GM12872 (cell line): ENCODE data around the gene RASIP1.
A peak's percentile ranks its signal among the peaks of the same experiment; 100 is the strongest.

Source experiments
- TF ChIP-seq, protein P1 (sequence below): IDR thresholded peaks from 3 replicates; pipeline ENCODE4 v1.5.1; 2011; ENCODE audit warnings: low read depth, mild to moderate bottlenecking, low read length, moderate library complexity; ENCODE audit not compliant: insufficient read depth

RASIP1 gene

DNA sequence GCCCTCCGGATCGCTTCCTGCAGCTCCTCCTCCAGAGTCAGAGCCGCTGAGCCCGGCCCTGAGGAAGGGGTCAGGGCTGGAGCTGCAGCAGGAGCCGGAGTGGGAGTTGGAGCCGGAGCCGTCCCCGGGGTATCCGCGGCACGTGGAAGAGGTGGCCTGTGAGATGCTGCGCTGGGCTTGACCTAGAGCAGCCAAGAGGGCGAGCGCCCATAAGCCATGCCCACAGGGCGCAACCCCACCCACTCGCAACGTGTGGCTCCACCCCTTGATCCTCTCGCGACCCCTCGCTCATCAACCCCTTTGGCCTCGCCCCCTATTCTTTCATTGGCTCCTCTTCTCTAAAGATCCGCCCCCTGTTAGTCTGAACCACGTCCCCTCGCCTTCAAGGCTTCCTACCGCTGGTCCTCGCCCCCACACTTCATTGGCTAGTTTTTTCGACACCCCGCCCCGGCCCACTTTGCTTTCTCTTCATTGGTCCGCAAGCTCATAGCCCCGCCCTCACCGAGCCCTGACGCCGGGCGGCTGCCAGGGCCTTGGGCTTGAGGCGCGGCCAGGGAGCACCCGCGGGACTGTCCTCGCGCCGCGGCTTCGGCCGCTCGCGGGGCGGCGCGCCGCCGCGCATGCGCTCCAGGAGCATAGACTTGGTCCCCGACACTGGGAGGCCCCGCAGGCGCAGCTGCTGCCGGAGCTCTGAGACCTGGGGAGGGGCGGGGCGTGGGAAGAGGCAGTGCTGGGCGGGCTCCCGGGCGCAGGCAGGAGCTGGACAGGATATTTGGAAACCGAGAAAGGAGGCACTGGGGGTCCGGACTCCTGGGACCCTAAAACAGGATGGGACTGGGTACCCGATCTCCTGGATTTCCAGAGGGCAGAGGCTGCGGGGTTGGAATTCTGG lies 26.3 kb downstream of the RASIP1 start:
- TF ChIP-seq, protein P1, sequence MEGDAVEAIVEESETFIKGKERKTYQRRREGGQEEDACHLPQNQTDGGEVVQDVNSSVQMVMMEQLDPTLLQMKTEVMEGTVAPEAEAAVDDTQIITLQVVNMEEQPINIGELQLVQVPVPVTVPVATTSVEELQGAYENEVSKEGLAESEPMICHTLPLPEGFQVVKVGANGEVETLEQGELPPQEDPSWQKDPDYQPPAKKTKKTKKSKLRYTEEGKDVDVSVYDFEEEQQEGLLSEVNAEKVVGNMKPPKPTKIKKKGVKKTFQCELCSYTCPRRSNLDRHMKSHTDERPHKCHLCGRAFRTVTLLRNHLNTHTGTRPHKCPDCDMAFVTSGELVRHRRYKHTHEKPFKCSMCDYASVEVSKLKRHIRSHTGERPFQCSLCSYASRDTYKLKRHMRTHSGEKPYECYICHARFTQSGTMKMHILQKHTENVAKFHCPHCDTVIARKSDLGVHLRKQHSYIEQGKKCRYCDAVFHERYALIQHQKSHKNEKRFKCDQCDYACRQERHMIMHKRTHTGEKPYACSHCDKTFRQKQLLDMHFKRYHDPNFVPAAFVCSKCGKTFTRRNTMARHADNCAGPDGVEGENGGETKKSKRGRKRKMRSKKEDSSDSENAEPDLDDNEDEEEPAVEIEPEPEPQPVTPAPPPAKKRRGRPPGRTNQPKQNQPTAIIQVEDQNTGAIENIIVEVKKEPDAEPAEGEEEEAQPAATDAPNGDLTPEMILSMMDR = no peak

DNA sequence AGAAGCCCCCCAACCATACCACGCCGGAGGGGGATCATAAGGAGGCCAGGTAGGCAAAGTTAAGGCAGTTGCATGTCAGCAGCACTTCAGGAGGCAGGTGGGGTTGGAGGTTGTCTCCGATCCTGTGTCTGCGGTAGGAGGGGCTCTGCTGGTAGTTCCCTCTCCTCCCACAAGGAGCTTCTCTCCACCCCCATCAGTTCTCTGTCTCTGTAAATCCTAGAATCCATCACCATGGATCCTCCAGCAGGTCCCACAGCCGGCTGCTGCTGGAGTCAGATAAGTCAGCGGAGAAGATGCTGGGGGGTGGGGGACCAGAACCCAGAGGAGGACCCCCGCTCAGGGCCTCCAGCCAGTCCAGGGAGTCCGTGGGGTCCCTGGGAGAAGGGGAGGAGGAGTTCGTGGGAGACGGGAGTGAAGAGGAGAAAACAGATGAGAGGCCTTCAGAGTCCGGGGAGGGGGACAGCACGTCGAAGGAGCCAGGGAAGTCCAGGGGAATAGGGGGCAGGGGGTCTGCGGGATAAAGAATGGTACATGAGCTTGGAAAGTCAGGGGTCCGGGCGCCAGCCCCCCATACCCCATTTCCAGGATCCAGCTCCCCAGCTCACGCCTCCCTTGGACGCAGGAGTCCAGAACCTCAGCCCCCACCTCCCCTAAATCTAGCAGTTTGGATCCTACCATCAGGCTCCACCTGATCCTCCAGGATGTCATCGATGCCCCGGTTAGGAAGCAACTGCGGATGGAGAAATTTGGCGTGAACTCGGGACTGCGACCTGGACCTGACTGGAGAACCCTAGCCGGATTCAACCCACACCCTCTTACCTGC lies 27.2 kb downstream of the RASIP1 start:
- TF ChIP-seq, protein P1 = peak; percentile 31; the same call in 1 of the 3 replicates

DNA sequence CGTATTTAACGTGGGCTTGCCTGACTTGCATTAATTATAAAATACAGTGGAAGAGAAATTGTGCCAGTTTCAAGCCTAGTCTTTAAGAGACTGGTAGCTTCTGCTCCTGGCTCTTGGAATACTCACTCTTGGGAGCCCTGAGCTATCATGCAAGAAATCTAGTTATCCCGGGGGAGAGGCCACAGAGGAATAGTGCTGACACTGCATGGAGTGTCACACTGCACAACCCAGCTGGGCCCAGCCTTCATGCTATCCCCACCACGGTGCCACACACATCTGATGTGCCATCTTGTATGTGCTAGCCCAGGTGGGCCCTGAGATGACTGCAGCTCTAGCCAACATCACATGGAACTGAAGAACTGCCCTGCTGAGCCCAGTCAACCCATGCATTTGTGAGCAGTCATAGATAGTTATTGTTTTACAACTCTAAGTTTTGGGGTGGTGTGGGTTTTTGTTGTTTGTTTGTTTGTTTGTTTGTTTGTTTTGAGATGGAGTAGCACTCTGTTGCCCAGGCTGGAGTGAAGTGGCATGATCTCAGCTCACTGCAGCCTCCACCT lies 29.2 kb downstream of the RASIP1 start:
- TF ChIP-seq, protein P1 = no peak

DNA sequence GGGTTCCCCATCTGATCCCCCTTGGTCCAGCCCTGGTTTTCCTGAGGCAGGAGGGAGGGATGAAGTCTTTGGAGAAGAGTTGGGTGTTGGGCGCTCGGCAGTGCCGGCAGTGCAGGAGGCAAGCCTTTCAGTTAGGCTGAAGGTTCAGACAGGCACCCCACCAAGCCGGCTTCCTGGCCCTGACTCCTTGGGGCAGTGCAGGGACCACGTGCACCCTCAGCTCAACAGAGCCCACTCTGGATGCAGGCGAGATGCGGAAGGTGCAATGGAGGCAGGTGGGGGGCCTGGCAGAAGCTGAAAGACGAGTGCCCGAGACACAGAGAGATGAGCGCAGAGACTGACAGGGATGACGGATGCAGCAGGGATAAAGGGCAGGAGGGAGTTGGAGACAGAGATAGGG lies 31.9 kb downstream of the RASIP1 start:
- TF ChIP-seq, protein P1 = no peak

DNA sequence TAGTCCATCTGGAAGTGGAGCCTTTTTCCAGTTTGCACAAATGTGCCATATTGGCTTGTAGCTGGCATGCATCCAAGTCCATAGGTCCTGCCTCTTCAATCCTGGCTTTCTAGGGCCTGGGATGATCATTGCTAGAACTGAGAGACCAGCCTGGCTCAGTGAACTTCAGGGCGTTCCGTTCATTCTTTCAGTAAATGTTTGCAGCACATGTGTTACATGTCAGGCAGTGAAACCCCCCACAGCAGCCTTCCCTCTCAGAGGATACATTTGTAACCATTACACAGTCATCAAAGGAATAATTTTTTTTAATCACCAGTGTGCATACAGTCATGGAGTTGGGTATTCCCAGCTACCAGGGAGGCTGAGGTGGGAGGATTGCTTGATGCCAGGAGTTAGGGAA lies 35.0 kb downstream of the RASIP1 start:
- TF ChIP-seq, protein P1 = no peak

DNA sequence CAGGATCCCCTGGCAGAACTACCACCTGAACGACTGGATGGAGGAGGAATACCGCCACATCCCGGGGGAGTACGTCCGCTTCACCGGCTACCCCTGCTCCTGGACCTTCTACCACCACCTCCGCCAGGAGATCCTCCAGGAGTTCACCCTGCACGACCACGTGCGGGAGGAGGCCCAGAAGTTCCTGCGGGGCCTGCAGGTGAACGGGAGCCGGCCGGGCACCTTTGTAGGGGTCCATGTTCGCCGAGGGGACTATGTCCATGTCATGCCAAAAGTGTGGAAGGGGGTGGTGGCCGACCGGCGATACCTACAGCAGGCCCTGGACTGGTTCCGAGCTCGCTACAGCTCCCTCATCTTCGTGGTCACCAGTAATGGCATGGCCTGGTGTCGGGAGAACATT lies 37.1 kb downstream of the RASIP1 start:
- TF ChIP-seq, protein P1 = no peak

DNA sequence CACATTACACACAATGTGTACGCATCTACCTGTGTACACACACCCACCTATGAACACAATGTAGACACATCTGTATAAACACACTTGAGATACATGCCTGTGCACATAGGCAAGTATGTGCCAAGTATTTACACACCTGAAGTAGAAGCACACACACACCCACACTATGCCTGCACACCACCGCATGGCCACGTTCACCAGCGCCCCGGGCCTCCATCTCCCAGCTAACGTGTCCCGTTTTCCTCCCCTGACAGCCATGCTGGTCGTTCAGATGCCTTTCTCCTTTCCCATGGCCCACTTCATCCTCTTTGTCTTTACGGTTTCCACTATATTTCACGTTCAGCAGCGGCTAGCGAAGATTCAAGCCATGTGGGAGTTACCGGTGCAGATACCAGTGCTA lies 37.7 kb downstream of the RASIP1 start:
- TF ChIP-seq, protein P1 = no peak
